Measurements from ENCODE around the gene TMEM164. TPM values are rescaled to one million over a fixed set of nuclear protein-coding genes. Genes with fewer than 3 reads are reported as not detected.
"Not testable (repeated sequence)": the region's sequence is repeated elsewhere in the genome, so short reads cannot be mapped to it uniquely, and the experiment has no call there.

Gene TMEM164
- 10 to 100 TPM; 15.9 to 22.2 TPM for total RNA-seq

DNA sequence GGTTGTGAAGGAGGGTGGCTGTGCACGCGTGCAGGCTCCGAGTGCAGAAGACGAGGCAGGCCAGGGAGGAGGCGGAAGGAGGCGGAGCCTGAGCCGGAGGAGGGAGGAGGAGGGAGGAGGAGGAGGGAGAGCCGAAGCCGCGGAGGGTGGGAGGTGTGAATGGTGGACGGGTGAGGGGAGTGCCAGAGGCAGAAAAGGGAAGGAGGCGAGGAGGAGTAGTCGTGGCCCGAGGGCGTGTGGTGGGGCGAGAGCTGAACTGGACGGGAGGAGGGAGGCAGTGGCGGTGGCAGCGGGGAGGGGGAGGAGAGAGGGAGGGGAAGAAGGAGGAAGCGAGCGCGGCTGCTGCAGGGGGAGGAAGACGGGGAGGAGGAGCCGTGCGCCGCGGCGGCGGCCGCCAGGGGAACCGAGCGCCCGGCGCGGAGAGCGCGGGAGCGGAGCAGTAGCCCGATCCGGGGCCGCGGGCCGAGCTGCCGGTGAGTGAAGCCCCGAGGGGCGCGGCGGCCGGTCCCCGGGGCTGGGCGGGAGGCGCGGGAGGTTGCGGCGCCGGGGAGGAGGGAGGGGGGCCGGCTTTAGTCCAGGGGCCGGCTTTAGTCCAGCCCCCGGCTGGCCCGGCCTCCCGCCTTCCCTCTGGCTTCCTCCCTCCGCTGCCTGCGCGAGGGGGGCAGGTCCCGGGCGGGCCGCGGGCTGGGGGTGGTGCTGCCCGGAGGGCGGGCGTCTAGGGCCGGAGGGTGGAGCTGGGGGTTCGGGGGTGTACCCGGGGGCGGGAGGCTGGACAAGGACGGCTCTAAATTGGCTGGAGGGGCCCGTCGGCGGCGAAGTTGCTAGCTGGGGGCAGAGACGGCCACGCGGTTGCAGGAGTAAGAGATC lies at the start of gene TMEM164:
TSS of gene TMEM164 (plus strand) at position 815 of the 867 bp plus-strand sequence. CDS start 661 bp downstream, outside the sequence.
- H3K27me3 Mint-ChIP-seq: no peaks in the 10 kb centered on the region
- DNase-seq: peak; percentile 89
- ATAC-seq: peak; percentile 85
- CTCF ChIA-PET: interaction anchor here (0.7 to 1.7 kb wide), 2 partner anchors 26 to 112 kb away, joined by 3 to 7 read pairs; no protein-coding TSS in a partner anchor
- peak within 1 kb of the TSS; percentile 86 for H3K27ac Mint-ChIP-seq
- H3K36me3 Mint-ChIP-seq: peaks cover 2% of the 10 kb centered on the region
- H3K4me1 Mint-ChIP-seq: peaks cover 36% of the 10 kb centered on the region
- no peaks in the 10 kb centered on the region for H3K9me3 Mint-ChIP-seq (ENCODE audit: low read depth)
- H3K4me3 Mint-ChIP-seq: peak within 1 kb of the TSS; percentile 83

DNA sequence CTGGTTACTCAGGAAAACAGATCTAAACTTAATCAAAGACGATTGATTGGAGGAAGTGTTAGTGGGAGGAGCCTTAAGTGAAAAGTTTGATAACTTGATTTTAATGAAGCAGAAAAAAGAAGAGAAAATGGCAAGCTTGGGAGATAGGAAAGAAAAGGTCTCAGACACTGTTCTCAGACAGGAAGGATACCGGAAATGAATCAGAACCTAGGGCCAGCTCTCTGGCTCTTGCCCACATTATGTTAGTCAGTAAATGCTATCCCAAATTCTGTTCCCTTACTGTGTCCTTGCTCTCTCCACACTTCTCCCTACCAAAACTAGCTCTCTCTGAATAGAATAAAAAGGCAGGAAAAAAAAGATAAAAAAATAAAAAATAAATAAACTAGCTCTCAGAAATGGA lies 48.6 kb upstream of the TMEM164 start:
- H3K9me3 Mint-ChIP-seq (ENCODE audit: low read depth): no peaks in the 10 kb centered on the region
- CTCF ChIA-PET: interaction anchor here (1.2 kb wide), 1 partner anchor 192 kb away, joined by 4 read pairs; no protein-coding TSS in a partner anchor
- no peaks in the 10 kb centered on the region for H3K27me3 Mint-ChIP-seq
- H3K36me3 Mint-ChIP-seq: no peaks in the 10 kb centered on the region
- DNase-seq (no peak), ATAC-seq (no peak)
- H3K4me1 Mint-ChIP-seq: peaks cover 26% of the 10 kb centered on the region
- no peak overlapping the region for H3K4me3 Mint-ChIP-seq
- no peak overlapping the region for H3K27ac Mint-ChIP-seq

DNA sequence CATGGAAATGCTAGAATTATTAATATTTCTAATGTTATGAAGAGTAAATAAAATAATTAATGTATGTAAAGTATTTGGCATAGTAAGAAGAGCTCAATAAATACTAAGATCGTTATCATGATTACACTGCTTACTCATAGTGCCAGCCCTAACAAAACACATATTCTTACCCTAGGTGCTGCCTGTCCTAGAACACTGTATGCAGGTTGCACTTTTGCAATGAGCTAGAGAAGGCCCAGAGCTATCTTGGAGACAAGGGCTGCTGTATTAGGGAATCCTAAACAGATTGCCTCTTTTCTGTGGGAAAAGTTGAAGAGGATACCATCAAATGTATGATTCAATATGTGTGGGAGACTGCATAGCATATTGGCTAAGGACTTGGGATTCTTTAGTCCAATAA lies 48.0 kb upstream of the TMEM164 start:
- DNase-seq: no peak
- no peak overlapping the region for H3K27ac Mint-ChIP-seq
- H3K27me3 Mint-ChIP-seq: no peaks in the 10 kb centered on the region
- CTCF ChIA-PET: no interaction called here
- no peak overlapping the region for H3K4me3 Mint-ChIP-seq
- no peaks in the 10 kb centered on the region for H3K9me3 Mint-ChIP-seq (ENCODE audit: low read depth)
- no peaks in the 10 kb centered on the region for H3K36me3 Mint-ChIP-seq
- H3K4me1 Mint-ChIP-seq: peaks cover 32% of the 10 kb centered on the region
- ATAC-seq: no peak

DNA sequence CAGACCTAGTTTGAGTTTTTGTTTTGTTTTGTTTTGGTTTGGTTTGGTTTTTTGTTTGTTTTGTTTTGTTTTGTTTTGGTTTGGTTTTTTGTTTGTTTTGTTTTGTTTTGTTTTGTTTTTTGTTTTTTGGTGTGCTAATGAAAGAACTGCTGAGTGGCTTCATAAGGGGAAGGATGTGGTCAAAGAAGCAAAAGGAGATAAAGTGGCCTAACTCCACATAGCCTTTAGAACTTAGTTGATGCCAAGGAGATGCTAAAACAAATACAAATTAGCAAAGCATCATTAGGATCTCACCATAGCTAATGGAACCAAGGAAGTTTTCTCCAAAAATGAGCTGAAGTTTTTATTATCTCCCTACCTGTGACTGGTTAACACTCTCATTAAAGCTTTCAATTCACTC lies 44.6 kb upstream of the TMEM164 start:
- H3K4me1 Mint-ChIP-seq: peaks cover 33% of the 10 kb centered on the region
- ATAC-seq (peak; percentile 33), DNase-seq (no peak)
- no peak overlapping the region for H3K4me3 Mint-ChIP-seq
- H3K36me3 Mint-ChIP-seq: no peaks in the 10 kb centered on the region
- peak overlapping the region; percentile 57 for H3K27ac Mint-ChIP-seq
- no peaks in the 10 kb centered on the region for H3K9me3 Mint-ChIP-seq (ENCODE audit: low read depth)
- no peaks in the 10 kb centered on the region for H3K27me3 Mint-ChIP-seq
- CTCF ChIA-PET: no interaction called here

DNA sequence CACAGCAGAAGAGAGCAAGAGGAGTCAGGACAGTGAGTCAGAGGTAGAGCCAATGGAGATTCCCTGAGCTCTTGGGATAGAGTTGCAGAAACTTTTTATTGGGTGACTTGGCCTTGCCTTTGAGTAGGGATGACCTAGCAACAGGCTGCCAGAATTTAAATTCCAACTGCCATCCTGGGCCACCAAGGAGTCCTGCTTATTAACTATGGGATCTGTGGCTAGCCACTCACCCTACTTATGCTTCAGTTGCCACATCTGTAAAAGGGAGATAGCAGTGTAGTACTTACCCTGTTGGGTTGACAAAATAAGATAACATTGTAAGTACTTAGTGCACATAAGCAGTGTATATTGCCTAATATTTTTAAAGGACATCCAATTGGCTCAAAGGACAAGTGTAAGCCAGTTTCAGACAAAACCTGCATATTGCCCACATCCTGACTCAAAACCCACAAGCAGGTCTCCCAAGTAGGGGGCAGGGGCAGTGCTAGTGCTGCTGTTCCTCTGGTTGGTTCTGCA lies 43.5 kb upstream of the TMEM164 start:
- CTCF ChIA-PET: no interaction called here
- Mint-ChIP-seq H3K4me3 (no peak overlapping the region), H3K9me3 (ENCODE audit: low read depth) (no peaks in the 10 kb centered on the region), H3K36me3 (no peaks in the 10 kb centered on the region), H3K27ac (no peak overlapping the region), H3K27me3 (no peaks in the 10 kb centered on the region), H3K4me1 (peaks cover 24% of the 10 kb centered on the region)
- DNase-seq (no peak), ATAC-seq (no peak)

DNA sequence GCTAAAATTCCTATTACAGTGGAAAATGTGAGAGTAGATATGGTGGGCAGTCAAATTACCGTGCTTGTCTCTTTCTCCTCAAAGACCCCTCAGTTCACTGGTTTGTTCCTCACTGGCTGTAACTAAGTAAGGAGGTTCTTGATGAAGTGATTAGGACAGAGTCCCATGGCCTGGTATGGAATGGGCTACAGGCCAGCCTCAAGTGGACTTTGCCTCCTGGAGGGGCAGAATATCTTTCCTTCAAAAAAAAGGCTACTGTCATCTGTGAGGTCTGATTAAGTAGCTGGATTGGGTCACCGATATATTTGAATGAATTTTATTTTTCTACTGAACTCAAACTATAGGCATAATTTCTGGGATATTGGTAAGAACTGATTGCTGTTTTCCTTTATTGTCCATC lies 38.5 kb upstream of the TMEM164 start:
- no peak for ATAC-seq
- CTCF ChIA-PET: no interaction called here
- no peaks in the 10 kb centered on the region for H3K9me3 Mint-ChIP-seq (ENCODE audit: low read depth)
- H3K27me3 Mint-ChIP-seq: no peaks in the 10 kb centered on the region
- peaks cover 11% of the 10 kb centered on the region for H3K4me1 Mint-ChIP-seq
- H3K4me3 Mint-ChIP-seq: no peak overlapping the region
- DNase-seq: no peak
- H3K27ac Mint-ChIP-seq: no peak overlapping the region
- no peaks in the 10 kb centered on the region for H3K36me3 Mint-ChIP-seq

DNA sequence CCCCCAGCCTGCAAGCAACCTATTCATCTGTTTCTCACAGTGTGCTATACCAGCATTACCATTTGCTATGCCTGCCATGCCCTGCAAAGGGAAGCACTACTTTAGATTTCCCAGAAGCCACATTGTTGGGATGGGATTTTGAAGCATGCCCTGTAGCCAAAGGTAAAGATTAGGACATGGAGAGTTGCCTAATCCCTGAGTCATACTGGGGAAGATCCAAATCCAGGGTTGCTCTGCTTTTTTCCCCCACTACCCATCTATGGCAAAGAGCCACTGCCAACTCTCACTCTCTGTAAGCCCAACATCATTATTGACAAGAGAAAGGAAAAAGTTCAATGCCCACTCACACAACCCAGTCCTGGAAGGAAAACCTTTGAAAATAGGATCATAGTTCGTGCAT lies 36.7 kb upstream of the TMEM164 start:
- DNase-seq: no peak
- Mint-ChIP-seq H3K27me3 (no peaks in the 10 kb centered on the region), H3K4me3 (no peak overlapping the region), H3K4me1 (peaks cover 3% of the 10 kb centered on the region), H3K9me3 (ENCODE audit: low read depth) (no peaks in the 10 kb centered on the region), H3K36me3 (no peaks in the 10 kb centered on the region), H3K27ac (no peak overlapping the region)
- no peak for ATAC-seq
- CTCF ChIA-PET: no interaction called here

DNA sequence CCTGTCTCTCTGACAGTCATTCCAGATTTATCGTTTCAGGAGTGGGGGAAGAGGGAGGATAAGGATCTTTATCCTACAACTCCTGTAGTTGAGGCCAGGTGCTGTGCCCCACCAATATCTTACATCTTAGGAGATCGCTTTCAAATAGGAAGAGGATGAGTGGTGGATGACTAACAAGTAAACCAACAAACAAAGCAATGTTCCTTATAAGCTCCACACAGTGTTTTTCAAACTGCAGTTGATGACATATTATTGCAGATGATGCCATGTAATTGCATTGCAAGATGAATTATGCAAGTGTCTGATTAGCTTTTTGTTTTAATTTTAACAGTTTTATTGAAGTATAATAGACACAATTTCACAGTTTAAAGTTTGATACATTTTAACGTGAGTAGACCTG lies 35.8 kb upstream of the TMEM164 start:
- H3K9me3 Mint-ChIP-seq (ENCODE audit: low read depth): no peaks in the 10 kb centered on the region
- no peak overlapping the region for H3K4me3 Mint-ChIP-seq
- H3K36me3 Mint-ChIP-seq: no peaks in the 10 kb centered on the region
- no peak overlapping the region for H3K27ac Mint-ChIP-seq
- H3K27me3 Mint-ChIP-seq: no peaks in the 10 kb centered on the region
- DNase-seq (no peak), ATAC-seq (no peak)
- peaks cover 3% of the 10 kb centered on the region for H3K4me1 Mint-ChIP-seq
- CTCF ChIA-PET: no interaction called here

DNA sequence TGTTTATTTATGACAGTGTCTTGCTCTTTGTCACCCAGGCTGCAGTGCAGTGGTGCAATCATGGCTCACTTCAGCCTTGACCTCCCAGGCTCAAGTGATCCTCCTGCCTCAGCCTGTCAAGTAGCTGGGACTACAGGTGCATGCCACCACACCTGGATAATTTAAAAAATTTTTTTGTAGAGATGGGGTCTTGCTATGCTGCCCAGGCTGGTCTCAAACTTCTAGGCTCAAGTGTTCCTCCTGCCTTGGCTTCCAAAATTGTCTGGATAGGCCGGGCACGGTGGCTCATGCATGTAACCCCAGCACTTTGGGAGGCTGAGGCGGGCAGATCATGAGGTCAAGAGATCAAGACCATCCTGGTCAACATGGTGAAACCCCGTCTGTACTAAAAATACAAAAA lies 32.1 kb upstream of the TMEM164 start:
- CTCF ChIA-PET: interaction anchor here (1.0 kb wide), 1 partner anchor 176 kb away, joined by 4 read pairs; no protein-coding TSS in a partner anchor

DNA sequence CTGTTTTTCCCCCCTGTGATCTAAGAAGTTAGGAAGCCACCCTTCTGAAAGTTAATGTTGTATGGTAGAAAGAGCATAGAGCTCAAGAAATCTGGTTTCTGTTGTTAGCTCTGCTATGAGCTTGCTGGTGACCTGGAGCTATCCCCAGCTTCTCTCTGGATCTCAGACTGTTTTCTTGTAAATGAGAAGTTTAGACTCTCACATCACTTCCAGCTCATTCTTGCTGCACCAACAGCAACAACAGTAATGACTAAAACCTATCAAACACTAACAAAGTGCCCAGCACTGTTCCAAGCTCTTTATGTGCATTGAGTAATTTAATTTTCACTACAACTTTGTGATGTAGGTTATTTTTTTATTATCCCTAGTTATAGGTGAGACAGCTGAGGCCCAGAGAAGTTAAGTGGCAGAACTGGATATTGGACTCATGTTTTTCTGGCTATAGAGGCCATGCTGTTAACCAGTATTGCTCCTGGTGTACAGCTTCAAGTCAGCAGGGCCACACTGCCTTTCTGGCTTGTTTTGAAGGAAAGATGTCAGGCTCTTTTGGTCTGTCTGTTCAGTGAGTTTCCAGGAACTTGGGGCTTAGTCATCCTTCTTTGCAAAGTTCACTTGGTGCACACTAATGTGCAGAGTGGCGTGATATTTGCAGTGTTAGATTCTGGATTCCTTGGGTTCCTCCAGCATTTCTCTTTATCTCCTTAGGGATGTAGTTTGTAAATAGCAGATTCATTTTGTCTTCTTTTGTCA lies 27.8 kb upstream of the TMEM164 start:
- Mint-ChIP-seq H3K4me3 (no peak overlapping the region), H3K4me1 (peaks cover 17% of the 10 kb centered on the region), H3K27ac (peak overlapping the region; percentile 82), H3K9me3 (ENCODE audit: low read depth) (no peaks in the 10 kb centered on the region), H3K27me3 (peaks cover 11% of the 10 kb centered on the region), H3K36me3 (peaks cover 3% of the 10 kb centered on the region)
- CTCF ChIA-PET: no interaction called here
- peak; percentile 46 for DNase-seq
- peak; percentile 90 for ATAC-seq

More for the DNA sequence above, 32.1 kb upstream of the TMEM164 start:
- H3K27me3 Mint-ChIP-seq; H3K9me3 Mint-ChIP-seq (ENCODE audit: low read depth); H3K4me3 Mint-ChIP-seq; H3K27ac Mint-ChIP-seq; ATAC-seq; H3K36me3 Mint-ChIP-seq; DNase-seq: not testable (repeated sequence)
- H3K4me1 Mint-ChIP-seq: peaks cover 16% of the 10 kb centered on the region

DNA sequence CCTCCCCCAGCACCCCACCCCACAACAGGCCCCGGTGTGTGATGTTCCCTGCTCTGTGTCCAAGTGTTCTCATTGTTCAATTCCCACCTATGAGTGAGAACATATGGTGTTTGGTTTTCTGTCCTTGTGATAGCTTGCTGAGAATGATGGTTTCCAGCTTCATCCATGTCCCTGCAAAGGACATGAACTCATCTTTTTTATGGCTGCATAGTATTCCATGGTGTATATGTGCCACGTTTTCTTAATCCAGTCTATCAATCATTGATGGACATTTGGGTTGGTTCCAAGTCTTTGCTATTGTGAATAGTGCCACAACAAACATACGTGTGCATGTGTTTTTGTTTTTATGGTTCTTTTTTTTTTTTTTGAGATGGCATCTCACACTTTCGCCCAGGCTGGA lies 17.7 kb upstream of the TMEM164 start:
- H3K36me3 Mint-ChIP-seq; H3K9me3 Mint-ChIP-seq (ENCODE audit: low read depth); H3K27ac Mint-ChIP-seq; CTCF ChIA-PET; DNase-seq; ATAC-seq; H3K27me3 Mint-ChIP-seq; H3K4me3 Mint-ChIP-seq: not testable (repeated sequence)
- H3K4me1 Mint-ChIP-seq: peaks cover 15% of the 10 kb centered on the region

DNA sequence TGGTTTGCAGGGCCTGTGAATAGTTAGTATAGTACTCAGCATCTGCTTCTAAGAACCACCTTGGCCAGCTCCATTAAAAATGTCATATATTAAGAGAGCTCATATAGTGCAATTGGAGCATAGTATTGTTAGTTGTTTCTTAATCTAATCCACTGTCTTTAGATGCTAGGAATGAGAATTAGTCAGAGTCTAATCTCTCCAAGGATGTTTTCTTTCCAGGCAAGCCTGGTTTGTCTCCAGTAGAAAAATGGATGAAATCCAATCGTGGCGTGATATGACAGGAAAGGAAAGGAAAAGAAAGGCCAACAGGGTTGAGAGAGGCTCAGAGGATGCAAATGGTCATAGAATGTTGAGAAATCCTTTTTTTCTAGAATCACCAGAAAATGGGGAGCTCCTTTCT lies 15.0 kb upstream of the TMEM164 start:
- Mint-ChIP-seq H3K4me3 (no peak overlapping the region), H3K4me1 (peaks cover 37% of the 10 kb centered on the region), H3K27ac (no peak overlapping the region), H3K36me3 (no peaks in the 10 kb centered on the region), H3K27me3 (no peaks in the 10 kb centered on the region), H3K9me3 (ENCODE audit: low read depth) (no peaks in the 10 kb centered on the region)
- no peak for DNase-seq
- no peak for ATAC-seq
- CTCF ChIA-PET: interaction anchor here (1.3 kb wide), 1 partner anchor 12 kb away, joined by 3 read pairs; no protein-coding TSS in a partner anchor

DNA sequence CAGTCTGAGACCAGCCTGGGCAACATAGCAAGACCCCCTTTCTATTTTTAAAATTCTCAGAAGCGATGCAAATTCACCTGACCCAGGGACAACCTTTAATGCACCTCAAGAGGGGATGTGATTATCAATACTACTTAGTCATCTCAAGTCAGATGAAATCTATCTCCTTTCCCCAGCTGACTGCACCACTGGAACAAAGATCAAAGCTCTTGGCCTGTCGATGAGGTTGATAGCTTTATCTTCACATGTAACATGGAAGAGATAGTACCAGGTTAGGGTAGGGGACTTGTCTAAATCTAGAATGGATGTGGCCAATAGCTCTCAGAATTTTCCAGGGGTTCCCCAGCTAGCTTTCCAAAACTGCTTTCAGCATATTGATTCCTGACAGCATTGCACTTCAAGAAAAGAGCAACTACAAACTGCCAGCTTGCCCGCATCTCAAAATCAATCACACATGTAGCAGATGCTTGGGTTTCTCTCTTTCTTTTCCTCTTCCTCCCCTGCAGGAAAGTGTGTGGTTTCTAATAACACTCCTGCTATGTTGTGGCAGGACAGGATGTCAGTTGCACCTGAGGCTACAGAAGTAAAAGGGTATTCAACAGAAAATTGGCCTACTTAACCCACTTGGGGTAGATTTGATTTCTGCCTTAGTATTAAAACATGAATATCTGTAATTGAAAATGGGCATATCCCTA lies 12.2 kb upstream of the TMEM164 start:
- ATAC-seq: peak; percentile 70
- no peaks in the 10 kb centered on the region for H3K27me3 Mint-ChIP-seq
- no peaks in the 10 kb centered on the region for H3K9me3 Mint-ChIP-seq (ENCODE audit: low read depth)
- H3K4me1 Mint-ChIP-seq: peaks cover 41% of the 10 kb centered on the region
- H3K36me3 Mint-ChIP-seq: no peaks in the 10 kb centered on the region
- no peak for DNase-seq
- H3K27ac Mint-ChIP-seq: peak overlapping the region; percentile 73
- H3K4me3 Mint-ChIP-seq: no peak overlapping the region
- CTCF ChIA-PET: no interaction called here

Measured in activated CD8-positive, alpha-beta memory T cell treated with anti-CD3 and anti-CD28 coated beads, Interleukin-2, amount 10 ng/mL, durations not matched to agents 7 days and 5 days (primary cell).